Lower leg skin (tissue), 4 donors: ENCODE measurements around the gene ACKR3. TPM values are rescaled to one million over a fixed set of nuclear protein-coding genes. Genes with fewer than 3 reads are reported as not detected.

Source experiments
- DNase-seq, 2 donors: peaks; one replicate each; pipeline ENCODE4 v3.0.0-alpha.2; 2019; ENCODE audit warnings: low spot score in 2 of 2
- H3K4me3 ChIP-seq: fragments of 200-600 bp; sonication (generic); 2 replicates; pipeline ENCODE4 v1.5.1; 2017; ENCODE audit warnings: mild to moderate bottlenecking, low read depth; ENCODE audit not compliant: poor library complexity, severe bottlenecking
- POLR2A ChIP-seq, 2 donors: fragments of 450-650 bp; IDR thresholded peaks; one replicate each; pipeline ENCODE4 v1.6.1; 2016 to 2017; ENCODE audit warnings: antibody characterized with exemption in 2 of 2, mild to moderate bottlenecking in 1 of 2, moderate library complexity in 1 of 2
- WGBS, 2 donors: methylation state at CpG; one replicate each; pipeline ENCODE4 v1.1.5; 2018; 5-methylcytosine and 5-hydroxymethylcytosine counted together
- intact Hi-C: fragments of 100-400 bp; cut with DNase I; formaldehyde crosslinking; loops from one replicate; pipeline ENCODE4 v1.15.0; 2023; ENCODE audit warnings: low total_unique reads
- total RNA-seq, 4 donors: library from RNA; depleted of rRNA; stranded (reverse); fragments of >200 nt; gene quantifications; one replicate each; pipeline ENCODE4 v1.1.0, GENCODE V29; 2016
- TF ChIP-seq, protein P1 (sequence below), 3 donors: fragments of 450-650 bp; IDR thresholded peaks; one replicate each; pipeline ENCODE4 v1.5.1; 2016; ENCODE audit warnings: antibody characterized with exemption in 3 of 3, mild to moderate bottlenecking in 3 of 3, moderate library complexity in 2 of 3

ACKR3 gene
- total RNA-seq, 4 donors from 2014 or later: 6.7 to 25.0 (median 16.7) TPM

DNA sequence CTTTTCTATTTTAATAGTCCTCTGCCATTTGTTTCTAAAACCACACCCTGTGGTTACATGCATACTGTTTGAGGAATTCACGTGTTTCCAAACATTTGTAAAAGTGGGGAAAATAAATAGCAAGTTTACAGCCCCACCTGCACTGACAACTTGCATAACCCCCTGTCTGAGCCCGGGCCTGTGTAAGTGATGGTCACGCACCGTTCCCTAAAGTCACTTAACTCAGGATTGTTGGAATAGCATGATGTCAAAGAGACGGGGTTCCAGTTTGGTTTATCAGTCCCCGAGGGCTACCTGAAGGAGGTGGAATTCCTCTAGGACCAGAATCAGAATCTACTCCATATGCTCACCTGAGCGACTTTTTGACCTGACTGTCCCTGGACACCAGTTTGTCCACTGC, 30.5 kb downstream of the ACKR3 start:
- 81 to 86% methylated on average over 7 of the region's 7 CpGs for WGBS, 2 donors
- TF ChIP-seq, protein P1, sequence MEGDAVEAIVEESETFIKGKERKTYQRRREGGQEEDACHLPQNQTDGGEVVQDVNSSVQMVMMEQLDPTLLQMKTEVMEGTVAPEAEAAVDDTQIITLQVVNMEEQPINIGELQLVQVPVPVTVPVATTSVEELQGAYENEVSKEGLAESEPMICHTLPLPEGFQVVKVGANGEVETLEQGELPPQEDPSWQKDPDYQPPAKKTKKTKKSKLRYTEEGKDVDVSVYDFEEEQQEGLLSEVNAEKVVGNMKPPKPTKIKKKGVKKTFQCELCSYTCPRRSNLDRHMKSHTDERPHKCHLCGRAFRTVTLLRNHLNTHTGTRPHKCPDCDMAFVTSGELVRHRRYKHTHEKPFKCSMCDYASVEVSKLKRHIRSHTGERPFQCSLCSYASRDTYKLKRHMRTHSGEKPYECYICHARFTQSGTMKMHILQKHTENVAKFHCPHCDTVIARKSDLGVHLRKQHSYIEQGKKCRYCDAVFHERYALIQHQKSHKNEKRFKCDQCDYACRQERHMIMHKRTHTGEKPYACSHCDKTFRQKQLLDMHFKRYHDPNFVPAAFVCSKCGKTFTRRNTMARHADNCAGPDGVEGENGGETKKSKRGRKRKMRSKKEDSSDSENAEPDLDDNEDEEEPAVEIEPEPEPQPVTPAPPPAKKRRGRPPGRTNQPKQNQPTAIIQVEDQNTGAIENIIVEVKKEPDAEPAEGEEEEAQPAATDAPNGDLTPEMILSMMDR (IDR thresholded peaks at IDR 0.05): no peak
- no peak for TF ChIP-seq POLR2A (IDR thresholded peaks at IDR 0.05)
- intact Hi-C loops: no loop called here
- DNase-seq: no peak
- H3K4me3 ChIP-seq: no peak overlapping the region

DNA sequence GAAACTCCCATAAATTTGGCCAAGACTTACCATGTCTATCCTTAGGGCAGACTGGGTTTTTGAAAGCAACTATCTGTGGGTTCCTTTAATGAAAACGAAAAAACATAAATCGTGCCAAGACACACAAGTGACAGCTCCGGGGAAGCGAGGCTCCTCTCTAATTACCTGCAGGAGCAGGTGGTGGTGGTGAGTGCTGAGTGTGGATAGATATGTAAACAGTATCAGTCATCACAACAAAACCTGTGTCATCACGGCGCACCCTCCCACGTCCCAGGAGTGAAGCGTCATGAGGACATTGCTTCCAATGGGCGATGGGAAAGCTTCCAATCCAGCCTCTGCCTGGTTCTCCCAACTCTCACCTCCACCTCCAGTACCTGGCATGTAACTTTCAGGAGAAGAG, 31.3 kb downstream of the ACKR3 start:
- intact Hi-C loops: no loop called here
- H3K4me3 ChIP-seq: no peak overlapping the region
- no peak for TF ChIP-seq POLR2A (IDR thresholded peaks at IDR 0.05)
- TF ChIP-seq, protein P1 (IDR thresholded peaks at IDR 0.05): no peak
- 46 to 52% methylated on average over 9 of the region's 9 CpGs for WGBS, 2 donors
- peak in 1 of 2 donors; percentile 68 for DNase-seq

DNA sequence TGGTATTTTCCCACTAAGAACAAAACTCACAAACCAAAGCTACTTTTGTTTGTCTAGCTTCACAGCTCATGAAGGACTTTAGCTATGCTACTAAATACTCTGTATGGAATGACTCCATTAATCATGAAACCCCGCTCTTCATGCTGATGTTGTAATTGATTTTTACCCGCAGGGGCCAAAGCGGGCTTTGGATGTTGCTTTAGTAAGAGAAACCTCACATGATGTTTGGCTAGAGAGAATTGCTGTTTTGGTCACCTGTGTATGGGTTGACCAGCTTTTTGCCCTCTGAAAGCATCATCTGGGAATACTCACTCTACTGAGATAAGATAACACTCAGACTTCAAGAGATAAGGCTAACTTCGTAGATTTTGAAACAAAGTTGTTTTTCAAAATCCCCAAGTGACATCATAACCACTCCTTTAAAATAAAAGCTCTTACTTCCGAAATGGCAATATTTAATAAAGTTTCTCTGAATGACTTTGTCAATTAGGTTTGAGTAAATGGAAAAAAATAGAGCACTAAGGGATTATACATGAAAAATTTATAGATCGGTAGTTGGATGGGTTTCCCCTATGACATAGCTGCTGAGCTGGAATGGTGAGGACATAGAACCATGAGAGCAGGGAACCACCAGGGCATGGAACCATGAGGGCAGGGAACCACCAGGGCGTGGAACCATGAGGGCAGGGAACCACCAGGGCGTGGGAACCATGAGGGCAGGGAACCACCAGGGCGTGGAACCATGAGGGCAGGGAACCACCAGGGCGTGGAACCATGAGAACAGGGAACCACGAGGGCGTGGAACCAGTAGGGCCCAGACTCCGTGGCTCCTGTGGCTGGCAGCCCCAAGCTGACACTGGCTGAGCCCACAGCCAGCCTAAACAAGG, 31.9 kb downstream of the ACKR3 start:
- H3K4me3 ChIP-seq: no peak overlapping the region
- intact Hi-C loops: no loop called here
- DNase-seq: peak in 1 of 2 donors; percentile 36
- WGBS, 2 donors: 61 to 63% methylated on average over 13 of the region's 13 CpGs
- TF ChIP-seq, protein P1 (IDR thresholded peaks at IDR 0.05): no peak
- TF ChIP-seq POLR2A (IDR thresholded peaks at IDR 0.05): no peak

DNA sequence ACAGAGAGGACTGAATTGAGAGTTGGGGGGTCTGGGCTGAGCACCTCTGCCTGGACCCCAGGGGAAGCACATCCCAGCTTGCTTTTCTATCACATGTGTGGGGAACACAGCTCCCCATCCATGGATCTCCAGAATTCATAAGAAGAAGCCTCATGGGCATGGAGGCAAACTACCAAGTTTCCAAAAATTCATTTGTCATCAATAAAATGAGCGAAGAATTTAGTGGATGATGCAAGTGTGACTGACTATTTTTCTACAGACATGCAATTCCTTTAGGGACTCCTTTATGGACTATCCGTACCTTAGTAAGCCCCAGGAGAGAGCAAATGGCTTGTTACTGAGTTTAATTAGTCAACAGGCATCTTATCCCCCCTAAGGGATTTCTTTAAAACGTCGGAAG, 33.1 kb downstream of the ACKR3 start:
- TF ChIP-seq, protein P1 (IDR thresholded peaks at IDR 0.05): no peak
- no peak for TF ChIP-seq POLR2A (IDR thresholded peaks at IDR 0.05)
- intact Hi-C loops: no loop called here
- WGBS, 2 donors: 87 to 93% methylated on average over 4 of the region's 4 CpGs
- no peak overlapping the region for H3K4me3 ChIP-seq
- DNase-seq: no peak

DNA sequence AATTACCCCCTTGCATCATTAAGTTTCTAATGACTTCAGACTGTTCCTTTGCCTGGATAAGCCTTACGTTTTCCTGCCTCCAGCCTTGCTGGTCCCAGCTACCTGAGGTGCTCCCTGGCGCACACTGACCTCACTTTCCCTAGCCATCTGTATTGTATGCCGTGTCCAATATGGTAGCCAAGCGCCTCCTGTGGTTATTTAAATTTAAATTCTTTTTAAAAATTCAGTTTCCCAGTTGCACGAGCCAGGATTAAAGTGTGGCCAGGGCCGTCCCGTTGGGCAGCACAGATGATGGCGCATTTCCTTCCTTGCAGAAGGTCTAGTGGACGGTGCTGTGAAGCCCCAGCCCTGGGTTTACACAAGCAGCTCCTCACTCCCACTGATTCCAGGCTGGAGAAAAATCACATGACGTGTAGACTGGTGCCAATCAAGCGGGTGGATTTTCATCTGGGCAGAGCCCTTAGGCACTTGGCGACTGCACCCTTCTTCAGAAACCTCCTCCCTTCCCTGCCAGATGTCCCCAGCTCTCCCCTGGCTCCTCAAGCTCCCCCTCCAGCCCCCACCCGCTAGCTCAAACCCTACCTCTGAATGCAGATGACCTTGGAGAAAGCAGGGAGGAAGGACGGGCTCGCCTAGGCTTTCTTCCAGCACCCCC, 33.9 kb downstream of the ACKR3 start:
- H3K4me3 ChIP-seq: no peak overlapping the region
- TF ChIP-seq POLR2A (IDR thresholded peaks at IDR 0.05): no peak
- TF ChIP-seq, protein P1 (IDR thresholded peaks at IDR 0.05): no peak
- WGBS, 2 donors: 75 to 78% methylated on average over 15 of the region's 15 CpGs
- DNase-seq: no peak
- intact Hi-C loops: no loop called here
